OCI-LY7 (cell line): ENCODE data around the gene PAEP. TPM values are rescaled to one million over a fixed set of nuclear protein-coding genes. Genes with fewer than 3 reads are reported as not detected.

Experiments
- BruUV-seq: library from RNA; stranded (reverse); fragments of 400-500 nt; replicated peaks from 2 replicates; lab custom pipeline; 2021; lab: Mats Ljungman, UMichigan
- CTCF ChIA-PET: fragments of 300-600 bp; sonication (Branson Sonifier 250); formaldehyde crosslinking; loops from one replicate; lab custom pipeline; 2022; ENCODE audit warnings: antibody characterized with exemption; ENCODE audit not compliant: unreplicated experiment; lab: Charles Lee
- POLR2A ChIA-PET: fragments of 300-600 bp; sonication (Branson Sonifier 250); formaldehyde crosslinking; loops from one replicate; lab custom pipeline; 2022; ENCODE audit warnings: antibody characterized with exemption; lab: Charles Lee
- DNase-seq: peaks from one replicate; pipeline ENCODE4 v3.0.0-alpha.2; 2015; ENCODE audit warnings: low spot score
- H2AFZ ChIP-seq: fragments of 200-600 bp; sonication (generic), shearing (Covaris generic); 2 replicates; pipeline ENCODE4 v1.6.1; 2014; ENCODE audit warnings: mild to moderate bottlenecking, antibody characterized with exemption, low read length, moderate library complexity
- H3K27ac ChIP-seq: fragments of 200-600 bp; sonication (generic); 2 replicates; pipeline ENCODE4 v1.5.1; 2014; ENCODE audit warnings: mixed run types, low read depth, mild to moderate bottlenecking, moderate library complexity, low read length, inconsistent platforms; ENCODE audit not compliant: poor library complexity, severe bottlenecking
- H3K36me3 ChIP-seq: fragments of 200-600 bp; sonication (generic); 2 replicates; pipeline ENCODE4 v1.6.1; 2014; ENCODE audit warnings: mild to moderate bottlenecking, antibody characterized with exemption, low read length, moderate library complexity, mixed read lengths; ENCODE audit not compliant: insufficient read depth
- H3K4me1 ChIP-seq: fragments of 200-600 bp; sonication (generic); 2 replicates; pipeline ENCODE4 v1.5.1; 2014; ENCODE audit warnings: mild to moderate bottlenecking, low read length; ENCODE audit not compliant: insufficient read depth, poor library complexity, severe bottlenecking
- H3K4me2 ChIP-seq: fragments of 200-600 bp; sonication (generic); 2 replicates; pipeline ENCODE4 v1.6.1; 2014; ENCODE audit warnings: mild to moderate bottlenecking, low read length
- H3K4me3 ChIP-seq: fragments of 200-600 bp; sonication (generic); 2 replicates; pipeline ENCODE4 v1.5.1; 2014; ENCODE audit warnings: mild to moderate bottlenecking, low read depth, low read length; ENCODE audit not compliant: poor library complexity, severe bottlenecking
- H3K79me2 ChIP-seq: fragments of 200-600 bp; sonication (generic); 2 replicates; pipeline ENCODE4 v1.6.1; 2016; ENCODE audit warnings: low read depth, mild to moderate bottlenecking, low read length, moderate library complexity, mixed read lengths; ENCODE audit not compliant: insufficient read depth
- H3K9me2 ChIP-seq: fragments of 200-600 bp; sonication (generic); 2 replicates; pipeline ENCODE4 v1.6.1; 2016; ENCODE audit warnings: mild to moderate bottlenecking, low read length, mixed read lengths; ENCODE audit not compliant: insufficient read depth
- H3K9me3 ChIP-seq: fragments of 200-600 bp; sonication (generic); 2 replicates; pipeline ENCODE4 v1.6.1; 2014; ENCODE audit warnings: mild to moderate bottlenecking, mixed run types, low read length, mixed read lengths
- H4K20me1 ChIP-seq: fragments of 200-600 bp; sonication (generic); 2 replicates; pipeline ENCODE4 v1.6.1; 2014; ENCODE audit warnings: mild to moderate bottlenecking, antibody characterized with exemption, low read length, moderate library complexity, mixed read lengths; ENCODE audit not compliant: insufficient read depth
- CTCF ChIP-seq: fragments of 200-600 bp; sonication (generic); conservative IDR thresholded peaks from 2 replicates; pipeline ENCODE4 v1.5.1; 2014; ENCODE audit warnings: mild to moderate bottlenecking, antibody characterized with exemption, low read length, moderate library complexity, mixed read lengths
- EZH2phosphoT487 ChIP-seq: fragments of 200-600 bp; sonication (generic); IDR thresholded peaks from 2 replicates; pipeline ENCODE4 v1.6.1; 2018; ENCODE audit warnings: low read depth, borderline replicate concordance, mild to moderate bottlenecking, mixed run types, antibody characterized with exemption, low read length, moderate library complexity, mixed read lengths
- intact Hi-C: fragments of 100-400 bp; cut with micrococcal nuclease; formaldehyde crosslinking; loops from one replicate; pipeline ENCODE4 v1.10.0; 2022; ENCODE audit not compliant: unreplicated experiment
- total RNA-seq, 2 experiments: library from RNA; depleted of rRNA in 1 of 2; stranded (reverse); fragments of >200 nt in 1 of 2; shearing (Covaris generic) in 1 of 2; gene quantifications; 2 replicates each; pipeline ENCODE4 v1.2.3, GENCODE V29; 2014 to 2022

Gene PAEP
- total RNA-seq, 2 experiments from 2014 or later: not detected

- no peak overlapping the region for H3K27ac ChIP-seq
- TF ChIP-seq EZH2phosphoT487 (no peak), CTCF (no peak)
Measured at GRCh38 chr9:135610290-135611141, 49.0 kb downstream of the PAEP start.

GRCh38 chr9:135611142-135611874 is 49.8 kb downstream of the PAEP start:
- no peak overlapping the region for H3K27ac ChIP-seq
- no peaks in the 10 kb centered on the region for H3K9me2 ChIP-seq
- no peaks in the 10 kb centered on the region for H3K79me2 ChIP-seq
- POLR2A ChIA-PET: no interaction called here
- BruUV-seq: no TSS peak
- intact Hi-C loops: no loop called here
- CTCF ChIA-PET: no interaction called here
- no peak overlapping the region for H3K4me3 ChIP-seq
- H3K4me1 ChIP-seq: no peaks in the 10 kb centered on the region
- H3K9me3 ChIP-seq: no peaks in the 10 kb centered on the region
- TF ChIP-seq CTCF (no peak), EZH2phosphoT487 (no peak)
- no peaks in the 10 kb centered on the region for H3K36me3 ChIP-seq
- no peak overlapping the region for H2AFZ ChIP-seq
- H4K20me1 ChIP-seq: no peaks in the 10 kb centered on the region
- H3K4me2 ChIP-seq: no peak overlapping the region
- DNase-seq: no peak

More at GRCh38 chr9:135610290-135611141, 49.0 kb downstream of the PAEP start:
- Histone ChIP-seq H3K36me3 (no peaks in the 10 kb centered on the region), H3K9me3 (no peaks in the 10 kb centered on the region), H3K4me3 (no peak overlapping the region), H3K4me1 (no peaks in the 10 kb centered on the region), H3K9me2 (no peaks in the 10 kb centered on the region), H2AFZ (no peak overlapping the region), H4K20me1 (no peaks in the 10 kb centered on the region), H3K4me2 (no peak overlapping the region), H3K79me2 (no peaks in the 10 kb centered on the region)
- no peak for DNase-seq
- BruUV-seq: no TSS peak
- POLR2A ChIA-PET: no interaction called here
- CTCF ChIA-PET: no interaction called here
- intact Hi-C loops: no loop called here

GRCh38 chr9:135611875-135612209 is 50.3 kb downstream of the PAEP start:
- no TSS peak for BruUV-seq

More at GRCh38 chr9:135611875-135612209, 50.3 kb downstream of the PAEP start:
- intact Hi-C loops: no loop called here
- no peaks in the 10 kb centered on the region for H3K4me1 ChIP-seq
- no peak overlapping the region for H3K27ac ChIP-seq
- ChIA-PET CTCF (no interaction called here), POLR2A (no interaction called here)
- no peaks in the 10 kb centered on the region for H3K9me3 ChIP-seq
- no peaks in the 10 kb centered on the region for H3K79me2 ChIP-seq
- no peak overlapping the region for H3K4me3 ChIP-seq
- H3K4me2 ChIP-seq: no peak overlapping the region
- no peaks in the 10 kb centered on the region for H3K9me2 ChIP-seq
- TF ChIP-seq CTCF (no peak), EZH2phosphoT487 (no peak)
- H2AFZ ChIP-seq: no peak overlapping the region
- no peaks in the 10 kb centered on the region for H3K36me3 ChIP-seq
- no peaks in the 10 kb centered on the region for H4K20me1 ChIP-seq
- no peak for DNase-seq
